ENCODE measurements around the gene RABGAP1. TPM values are rescaled to one million over a fixed set of nuclear protein-coding genes. Genes with fewer than 3 reads are reported as not detected.
"Not testable (repeated sequence)": the region's sequence is repeated elsewhere in the genome, so short reads cannot be mapped to it uniquely, and the experiment has no call there.

Gene RABGAP1
- total RNA-seq, 2 experiments from 2014 or later: 20.6 to 24.9 TPM

- H3K36me3 ChIP-seq (ENCODE audit: insufficient read depth, low read length): no peaks in the 10 kb centered on the region
- no peaks in the 10 kb centered on the region for H3K27me3 ChIP-seq (ENCODE audit: control insufficient read depth in 1 of 2, insufficient read depth in 2 of 2, low read length in 2 of 2)
- DNase-seq (peak in 8 of 14 experiments; percentile 1 to 48 (median 10)), ATAC-seq (ENCODE audit: poor library complexity) (no peak)
- Mint-ChIP-seq H3K4me3 (peak overlapping the region; percentile 96), H3K9me3 (no peaks in the 10 kb centered on the region), H3K27ac (peak overlapping the region; percentile 99), H3K4me1 (ENCODE audit: low read depth) (peaks cover 42% of the 10 kb centered on the region), H3K27me3 (no peaks in the 10 kb centered on the region), H3K36me3 (ENCODE audit: low read depth) (peaks cover 32% of the 10 kb centered on the region)
- peak overlapping the region; percentile 89 for H3K4me3 ChIP-seq (ENCODE audit: low read length)
- TF ChIP-seq, protein P1, sequence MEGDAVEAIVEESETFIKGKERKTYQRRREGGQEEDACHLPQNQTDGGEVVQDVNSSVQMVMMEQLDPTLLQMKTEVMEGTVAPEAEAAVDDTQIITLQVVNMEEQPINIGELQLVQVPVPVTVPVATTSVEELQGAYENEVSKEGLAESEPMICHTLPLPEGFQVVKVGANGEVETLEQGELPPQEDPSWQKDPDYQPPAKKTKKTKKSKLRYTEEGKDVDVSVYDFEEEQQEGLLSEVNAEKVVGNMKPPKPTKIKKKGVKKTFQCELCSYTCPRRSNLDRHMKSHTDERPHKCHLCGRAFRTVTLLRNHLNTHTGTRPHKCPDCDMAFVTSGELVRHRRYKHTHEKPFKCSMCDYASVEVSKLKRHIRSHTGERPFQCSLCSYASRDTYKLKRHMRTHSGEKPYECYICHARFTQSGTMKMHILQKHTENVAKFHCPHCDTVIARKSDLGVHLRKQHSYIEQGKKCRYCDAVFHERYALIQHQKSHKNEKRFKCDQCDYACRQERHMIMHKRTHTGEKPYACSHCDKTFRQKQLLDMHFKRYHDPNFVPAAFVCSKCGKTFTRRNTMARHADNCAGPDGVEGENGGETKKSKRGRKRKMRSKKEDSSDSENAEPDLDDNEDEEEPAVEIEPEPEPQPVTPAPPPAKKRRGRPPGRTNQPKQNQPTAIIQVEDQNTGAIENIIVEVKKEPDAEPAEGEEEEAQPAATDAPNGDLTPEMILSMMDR (IDR thresholded peaks at IDR 0.05): no peak
- peaks cover 11% of the 10 kb centered on the region for H3K4me1 ChIP-seq (ENCODE audit: insufficient read depth, low read length)
- intact Hi-C loops (cut with DNase I, micrococcal nuclease): loop anchor here (2.0 to 10.0 kb wide), 5 partner anchors 26 to 810 kb away; partner anchors contain the start of genes MRRF (in 1 of the 2), RABGAP1 (in 1 of the 2), RBM18 (in 1 of the 2) and TTLL11 (in 1 of the 2)
- ChIA-PET POLR2A (interaction anchor here (0.8 to 3.7 kb wide), 9 partner anchors 9 to 77 kb away, joined by 3 to 58 read pairs (median 15); partner anchors contain the start of genes PDCL, RABGAP1, ZBTB26 and ZBTB6), CTCF (interaction anchor here (0.9 to 2.1 kb wide), 2 partner anchors 8 to 15 kb away, joined by 3 to 6 read pairs; partner anchors contain the start of gene ZBTB6)
- peak overlapping the region; percentile 87 for H3K27ac ChIP-seq (ENCODE audit: low read depth in 1 of 2, low read length in 2 of 2)
- H3K9me3 ChIP-seq (ENCODE audit: control insufficient read depth in 1 of 2, insufficient read depth in 1 of 2, low read length in 2 of 2): no peaks in the 10 kb centered on the region
Measured at GRCh38 chr9:122904466-122904822, 36.4 kb upstream of the RABGAP1 start.

- ATAC-seq (ENCODE audit: poor library complexity) (peak; percentile 92), DNase-seq (peak; percentile 91 to 100 (median 94))
- H3K27ac ChIP-seq (ENCODE audit: low read depth in 1 of 2, low read length in 2 of 2): peak within 1 kb of the TSS; percentile 87
- intact Hi-C loops (cut with DNase I, micrococcal nuclease): loop anchor here (1.0 to 10.0 kb wide), 8 partner anchors 8 to 810 kb away; partner anchors contain the start of genes PDCL (in 2 of the 2), MRRF (in 1 of the 2), RABGAP1 (in 1 of the 2) and RBM18 (in 1 of the 2)
- H3K4me1 ChIP-seq (ENCODE audit: insufficient read depth, low read length): peaks cover 11% of the 10 kb centered on the region
- Mint-ChIP-seq H3K4me3 (peak within 1 kb of the TSS; percentile 100), H3K4me1 (ENCODE audit: low read depth) (peaks cover 36% of the 10 kb centered on the region), H3K36me3 (ENCODE audit: low read depth) (peaks cover 32% of the 10 kb centered on the region), H3K27ac (peak within 1 kb of the TSS; percentile 99), H3K9me3 (no peaks in the 10 kb centered on the region), H3K27me3 (no peaks in the 10 kb centered on the region)
- TF ChIP-seq, protein P1 (IDR thresholded peaks at IDR 0.05): no peak
- ChIA-PET CTCF (interaction anchor here (0.9 to 2.1 kb wide), 3 partner anchors 8 to 85 kb away, joined by 3 to 6 read pairs (median 3); partner anchors contain the start of gene ZBTB6), POLR2A (interaction anchor here (0.8 to 3.7 kb wide), 11 partner anchors 8 to 434 kb away, joined by 3 to 58 read pairs (median 7); partner anchors contain the start of genes PDCL, RABGAP1, ZBTB26 and ZBTB6)
- peak within 1 kb of the TSS; percentile 89 for H3K4me3 ChIP-seq (ENCODE audit: low read length)
- H3K36me3 ChIP-seq (ENCODE audit: insufficient read depth, low read length): peaks cover 2% of the 10 kb centered on the region
- H3K27me3 ChIP-seq (ENCODE audit: control insufficient read depth in 1 of 2, insufficient read depth in 2 of 2, low read length in 2 of 2): no peaks in the 10 kb centered on the region
- no peaks in the 10 kb centered on the region for H3K9me3 ChIP-seq (ENCODE audit: control insufficient read depth in 1 of 2, insufficient read depth in 1 of 2, low read length in 2 of 2)
Measured at GRCh38 chr9:122904823-122905710, 35.8 kb upstream of the RABGAP1 start, which contains the start of gene RC3H2. RC3H2 (minus strand) TSS chr9:122905359; CDS start chr9:122897509, 7,850 bp downstream.

- not testable (repeated sequence) for DNase-seq; ATAC-seq (ENCODE audit: poor library complexity); H3K9me3 ChIP-seq (ENCODE audit: control insufficient read depth in 1 of 2, insufficient read depth in 1 of 2, low read length in 2 of 2); H3K9me3 Mint-ChIP-seq; H3K4me3 ChIP-seq (ENCODE audit: low read length); H3K4me3 Mint-ChIP-seq; H3K27ac Mint-ChIP-seq; H3K27ac ChIP-seq (ENCODE audit: low read depth in 1 of 2, low read length in 2 of 2); H3K27me3 Mint-ChIP-seq; H3K27me3 ChIP-seq (ENCODE audit: control insufficient read depth in 1 of 2, insufficient read depth in 2 of 2, low read length in 2 of 2)
- Mint-ChIP-seq H3K4me1 (ENCODE audit: low read depth) (peaks cover 36% of the 10 kb centered on the region), H3K36me3 (ENCODE audit: low read depth) (peaks cover 40% of the 10 kb centered on the region)
- intact Hi-C loops (cut with DNase I, micrococcal nuclease): loop anchor here (5.0 to 10.0 kb wide), 3 partner anchors 79 to 811 kb away; partner anchors contain the start of genes MRRF (in 1 of the 2), PDCL (in 1 of the 2), RBM18 (in 1 of the 2) and TTLL11 (in 1 of the 2)
- H3K36me3 ChIP-seq (ENCODE audit: insufficient read depth, low read length): peaks cover 13% of the 10 kb centered on the region
- ChIA-PET POLR2A (interaction anchor here (3.7 kb wide), 1 partner anchor 26 kb away, joined by 39 read pairs; the partner anchor contains the start of gene ZBTB26), CTCF (interaction anchor here (1.5 kb wide), 1 partner anchor 86 kb away, joined by 3 read pairs; no protein-coding TSS in a partner anchor)
- H3K4me1 ChIP-seq (ENCODE audit: insufficient read depth, low read length): peaks cover 11% of the 10 kb centered on the region
Measured at GRCh38 chr9:122906122-122906521, 34.7 kb upstream of the RABGAP1 start.
